Stimulated activated CD4-positive, alpha-beta T cell treated with anti-CD3 and anti-CD28 coated beads, Interleukin-15, amount 100 ng/mL, for 48 hours (primary cell): ENCODE data around the gene EMC6.

Experiments used
- DNase-seq, 2 donors: peaks; one replicate each; pipeline ENCODE4 v3.0.0-alpha.2; 2020; ENCODE audit warnings: low read depth in 2 of 2

Gene EMC6

DNA sequence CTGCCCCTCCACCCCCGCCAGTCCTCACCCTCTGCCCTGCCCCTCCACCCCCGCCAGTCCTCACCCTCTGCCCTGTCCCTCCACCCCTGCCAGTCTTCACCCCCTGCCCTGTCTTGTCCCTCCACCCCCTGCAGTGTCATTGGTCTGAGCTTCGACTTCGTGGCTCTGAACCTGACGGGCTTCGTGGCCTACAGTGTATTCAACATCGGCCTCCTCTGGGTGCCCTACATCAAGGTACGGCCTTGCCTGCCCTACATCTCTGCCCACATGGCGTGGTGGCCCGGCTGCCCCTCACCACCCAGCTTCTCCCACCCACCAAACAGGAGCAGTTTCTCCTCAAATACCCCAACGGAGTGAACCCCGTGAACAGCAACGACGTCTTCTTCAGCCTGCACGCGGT is 12.3 kb upstream of the EMC6 start:
- DNase-seq = no peak

DNA sequence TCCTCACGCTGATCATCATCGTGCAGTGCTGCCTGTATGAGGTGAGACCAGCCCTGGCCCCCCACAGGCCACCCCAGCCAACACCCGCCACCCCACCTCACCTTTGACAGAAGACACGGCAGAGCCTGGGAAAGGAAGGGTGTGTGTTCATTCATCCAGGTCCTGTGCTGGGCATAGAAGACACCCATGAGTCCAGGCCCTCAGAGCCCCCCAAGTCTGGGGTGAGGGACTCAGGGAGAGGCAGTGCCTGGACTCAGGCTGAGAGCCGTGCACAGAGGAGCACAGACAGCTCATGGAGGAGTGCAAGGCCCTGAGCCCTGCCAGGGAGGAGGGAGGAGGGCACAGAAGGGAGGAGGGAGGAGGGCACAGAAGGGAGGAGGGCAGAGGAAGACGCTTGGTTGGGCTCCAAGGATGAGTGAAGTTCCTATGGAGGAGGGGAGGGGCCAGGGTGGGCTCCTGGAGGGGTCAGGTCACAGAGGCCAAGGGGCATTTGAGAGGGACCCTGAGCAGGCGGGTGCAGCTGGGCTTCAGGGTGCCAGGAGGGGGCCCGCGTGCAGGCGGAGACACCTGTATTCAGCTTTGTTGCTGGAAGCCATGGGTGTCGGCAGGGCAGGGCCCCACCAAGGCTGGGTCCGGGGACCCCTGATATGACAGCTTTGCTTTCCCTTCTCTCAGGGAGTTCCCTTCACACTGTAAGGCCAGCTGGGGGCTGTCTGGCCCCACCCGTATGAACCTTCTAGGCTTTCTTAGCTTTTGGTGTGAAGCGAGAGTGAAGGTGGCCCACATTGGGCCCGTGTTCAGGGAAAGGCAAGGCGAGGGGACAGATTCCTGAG is 11.6 kb upstream of the EMC6 start:
- no peak for DNase-seq

DNA sequence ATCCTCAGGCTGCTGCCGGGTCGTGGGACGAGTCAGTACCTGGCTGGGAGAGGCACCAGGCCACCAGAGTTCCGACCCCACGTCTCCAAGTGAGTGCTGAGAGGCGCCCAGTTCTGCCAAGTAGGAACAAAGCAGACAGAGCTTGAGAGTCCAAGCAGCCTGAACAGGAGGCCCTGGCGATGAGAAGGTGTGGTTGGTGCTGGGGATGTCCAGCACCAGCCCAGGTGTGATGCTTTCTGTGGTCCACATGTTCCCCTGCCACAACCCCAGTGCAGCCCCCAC is 11.1 kb upstream of the EMC6 start:
- no peak for DNase-seq

GRCh38 chr17:3657874-3658783 is 10.5 kb upstream of the EMC6 start:
- DNase-seq = no peak

DNA sequence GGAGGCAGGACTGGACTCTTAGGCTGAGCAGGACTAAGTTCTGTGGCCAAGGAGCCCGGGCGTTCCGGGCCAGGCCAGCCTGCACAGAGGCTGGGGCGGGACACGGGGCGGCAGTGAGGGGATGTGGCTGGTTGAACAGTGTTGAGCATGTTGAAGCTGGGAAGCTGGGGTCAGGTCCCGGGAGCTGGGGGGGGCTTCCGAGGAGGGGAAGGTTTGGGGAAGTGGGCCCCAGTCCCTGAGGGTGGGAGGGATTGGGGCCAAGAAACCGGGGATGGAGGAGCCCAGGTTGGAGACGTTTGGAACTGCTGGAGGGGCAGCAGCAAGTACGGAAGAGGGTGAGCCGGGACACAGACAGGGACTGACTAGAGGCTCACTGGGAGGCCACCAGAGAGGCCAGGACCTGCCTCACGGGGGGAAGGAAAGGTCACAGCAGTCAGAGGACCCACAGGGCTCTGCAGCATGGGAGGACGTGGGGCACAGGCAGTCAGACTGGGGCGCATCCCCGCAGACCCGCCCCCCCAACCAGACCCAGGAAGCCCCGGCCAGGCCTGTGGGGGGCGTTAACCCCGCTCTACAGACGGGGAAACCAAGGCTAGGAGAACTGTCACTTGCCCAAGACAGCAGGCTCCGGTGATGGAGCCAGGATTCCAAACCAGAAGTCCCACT is 9.7 kb upstream of the EMC6 start:
- no peak for DNase-seq

GRCh38 chr17:3659541-3660111 is 9.0 kb upstream of the EMC6 start:
- DNase-seq = no peak

- DNase-seq = no peak
Observed at GRCh38 chr17:3660311-3660891, 8.2 kb upstream of the EMC6 start.

- no peak for DNase-seq
Observed at GRCh38 chr17:3663102-3664011, 5.3 kb upstream of the EMC6 start.

- no peak for DNase-seq
Observed at GRCh38 chr17:3665834-3666233, 2.8 kb upstream of the EMC6 start.

DNA sequence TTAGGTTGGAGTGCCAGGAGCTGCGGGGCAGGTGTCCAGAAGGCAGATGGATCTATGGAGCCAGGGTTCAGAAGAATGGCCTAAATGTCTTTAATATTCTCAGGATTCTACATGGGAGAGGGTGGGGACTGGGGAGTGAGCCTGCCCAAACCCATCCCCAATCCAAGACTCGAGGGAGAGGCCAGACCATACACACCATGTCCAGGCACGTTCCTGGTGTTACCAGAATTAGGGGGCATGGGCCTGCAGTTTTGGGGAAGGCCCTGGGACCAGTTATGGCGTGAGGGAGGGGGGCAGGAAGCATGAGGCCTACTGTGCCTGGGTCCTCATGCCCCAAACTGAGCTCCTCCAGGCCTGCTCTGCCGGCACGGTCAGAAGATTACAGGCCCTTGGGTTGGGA is 2.1 kb upstream of the EMC6 start:
- no peak for DNase-seq

GRCh38 chr17:3667366-3668278 is 990 bp upstream of the EMC6 start:
- no peak for DNase-seq

GRCh38 chr17:3669085-3669347 is 404 bp downstream of the EMC6 start:
- DNase-seq = no peak

DNA sequence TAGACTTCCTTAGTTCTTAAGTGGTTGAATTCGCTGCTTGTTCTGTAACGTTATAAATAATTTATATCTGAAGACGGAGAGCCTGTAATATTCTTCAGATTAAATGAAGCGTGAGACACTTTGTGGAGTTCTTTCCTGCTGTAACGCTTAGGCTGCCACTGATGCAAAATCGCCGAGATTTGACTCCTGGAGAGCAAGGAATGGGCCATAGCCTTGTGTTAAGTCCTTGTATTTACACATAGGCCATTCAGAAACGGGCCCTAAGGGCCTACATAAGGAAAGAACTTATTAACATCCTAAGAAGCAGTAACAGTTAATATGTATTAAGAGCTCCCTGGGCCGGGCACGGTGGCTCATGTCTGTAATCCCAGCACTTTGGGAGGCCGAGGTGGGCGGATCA is 936 bp downstream of the EMC6 start:
- DNase-seq = no peak

DNA sequence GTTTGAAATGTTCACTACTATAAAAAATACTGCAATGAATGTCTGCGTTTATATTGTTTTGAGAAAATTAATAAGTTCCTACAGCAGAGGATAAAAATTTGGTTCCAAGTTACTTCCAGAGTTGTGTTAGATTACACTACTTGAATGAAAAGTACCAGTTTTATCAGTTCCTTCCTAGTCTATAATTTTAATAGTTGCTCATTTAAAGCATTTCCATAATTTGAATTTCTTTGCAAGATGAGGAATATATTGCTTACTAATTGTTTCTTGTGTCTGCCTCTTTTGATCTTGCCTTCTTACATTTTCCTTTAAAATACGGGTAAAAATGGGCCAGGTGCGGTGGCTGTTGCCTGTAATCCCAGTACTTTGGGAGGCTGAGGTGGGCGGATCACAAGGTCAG is 4.0 kb downstream of the EMC6 start:
- no peak for DNase-seq

GRCh38 chr17:3675886-3676285 is 7.3 kb downstream of the EMC6 start:
- DNase-seq = no peak

GRCh38 chr17:3678095-3678820 is 9.6 kb downstream of the EMC6 start:
- no peak for DNase-seq

DNA sequence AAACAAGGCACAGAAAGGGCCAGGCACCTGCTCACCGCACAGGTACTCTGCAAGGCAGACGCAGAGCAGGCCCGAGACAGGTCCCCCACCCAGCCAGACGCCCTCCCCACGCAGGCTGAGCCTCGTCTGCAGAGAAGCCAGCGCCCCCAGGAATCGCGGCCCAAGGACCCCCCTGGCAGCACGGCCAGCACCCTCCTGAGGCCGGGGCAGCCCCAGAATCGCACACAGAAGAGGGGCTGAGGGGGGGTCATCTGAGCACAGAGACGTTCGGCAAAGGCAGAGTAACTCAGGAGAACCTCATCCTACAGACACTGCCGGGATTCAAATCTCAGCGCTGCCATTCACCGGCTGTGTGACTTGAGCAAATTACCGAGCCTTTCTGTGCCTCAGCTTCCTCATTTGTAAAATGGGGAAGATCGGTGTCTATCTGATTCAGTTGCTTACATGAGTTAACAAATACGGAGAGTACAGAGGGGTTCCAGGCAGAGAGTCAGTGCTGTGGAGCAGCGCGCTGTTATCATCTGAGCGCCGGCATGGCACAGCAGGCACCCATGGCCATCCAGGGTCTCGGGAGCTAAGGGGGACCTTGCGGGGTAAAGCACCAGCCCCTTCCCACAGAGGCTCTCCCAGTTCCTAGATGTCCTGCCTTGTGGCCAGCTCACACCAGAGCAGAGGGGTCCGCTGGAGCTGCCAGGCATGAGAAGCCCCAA is 10.4 kb downstream of the EMC6 start:
- no peak for DNase-seq

- DNase-seq = no peak
Observed at GRCh38 chr17:3679531-3680126, 11.0 kb downstream of the EMC6 start.
